Upper lobe of left lung (tissue), 6 donors: ENCODE measurements around the gene FNDC3B. TPM values are rescaled to one million over a fixed set of nuclear protein-coding genes. Genes with fewer than 3 reads are reported as not detected.

ENCODE experiments used
- ATAC-seq, 2 donors: fragments of 200-7000 bp; cut with Tn5 transposase; one replicate each; pipeline ENCODE4 v1.9.1; 2022; ENCODE audit warnings: mild to moderate bottlenecking in 2 of 2, moderate library complexity in 2 of 2; ENCODE audit not compliant: low FRiP score in 2 of 2
- DNase-seq, 2 donors: peaks; one replicate each; pipeline ENCODE4 v3.0.0-alpha.2; 2019 to 2020
- H3K27ac ChIP-seq, 4 donors: fragments of 200-600 bp; sonication (generic); one replicate each; pipeline ENCODE4 v1.5.1; 2016 to 2019
- H3K27me3 ChIP-seq, 4 donors: fragments of 200-600 bp; sonication (generic); one replicate each; pipeline ENCODE4 v1.5.1; 2017 to 2019
- H3K36me3 ChIP-seq, 4 donors: fragments of 200-600 bp; sonication (generic); one replicate each; pipeline ENCODE4 v1.5.1; 2016 to 2019
- H3K4me1 ChIP-seq, 4 donors: fragments of 200-600 bp; sonication (generic); one replicate each; pipeline ENCODE4 v1.5.1; 2018 to 2019
- H3K4me3 ChIP-seq, 4 donors: fragments of 200-600 bp; sonication (generic); one replicate each; pipeline ENCODE4 v1.5.1; 2017 to 2019; ENCODE audit warnings: mild to moderate bottlenecking in 2 of 4, moderate library complexity in 1 of 4
- H3K9me3 ChIP-seq, 4 donors: fragments of 200-600 bp; sonication (generic); one replicate each; pipeline ENCODE4 v1.5.1; 2018 to 2019
- EP300 ChIP-seq, 4 donors: sonication (generic); formaldehyde crosslinking; IDR thresholded peaks; one replicate each; pipeline ENCODE4 v1.5.1; 2017; ENCODE audit warnings: antibody characterized with exemption in 4 of 4, control low read depth in 2 of 4
- POLR2A ChIP-seq, 4 donors: fragments of 450-650 bp; IDR thresholded peaks; one replicate each; pipeline ENCODE4 v1.5.1; 2016 to 2017; ENCODE audit warnings: antibody characterized with exemption in 4 of 4, mild to moderate bottlenecking in 2 of 4
- POLR2AphosphoS5 ChIP-seq, 2 donors: sonication (generic); formaldehyde crosslinking; IDR thresholded peaks; one replicate each; pipeline ENCODE4 v1.5.1; 2017; ENCODE audit warnings: antibody characterized with exemption in 2 of 2
- WGBS, 2 donors: methylation state at CpG; one replicate each; pipeline ENCODE4 v1.1.5; 2017 to 2018; 5-methylcytosine and 5-hydroxymethylcytosine counted together
- total RNA-seq, 6 donors: library from RNA; depleted of rRNA in 4 of 6; stranded (reverse); fragments of >200 nt in 4 of 6; gene quantifications; one replicate each; pipeline versions ENCODE4 v1.1.0 to v1.2.1, GENCODE V29; 2016 to 2021
- TF ChIP-seq, protein P1 (sequence below), 6 experiments: fragments of 450-650 bp in 4 of 6; fragments of 200-600 bp in 2 of 6; sonication (generic) in 2 of 6; IDR thresholded peaks; one replicate each; pipeline ENCODE4 v1.5.1; 2016 to 2019; ENCODE audit warnings: antibody characterized with exemption in 6 of 6
- donor health status: DM: no; HTN: no; CAD: no; lungs with moderate emphysema.
- donor health status: DM: no; HTN: yes; CAD: no; lungs with severe emphysema.

FNDC3B gene
- total RNA-seq, 6 donors from 2014 or later, result 73.3 to 167 (median 119) TPM

DNA sequence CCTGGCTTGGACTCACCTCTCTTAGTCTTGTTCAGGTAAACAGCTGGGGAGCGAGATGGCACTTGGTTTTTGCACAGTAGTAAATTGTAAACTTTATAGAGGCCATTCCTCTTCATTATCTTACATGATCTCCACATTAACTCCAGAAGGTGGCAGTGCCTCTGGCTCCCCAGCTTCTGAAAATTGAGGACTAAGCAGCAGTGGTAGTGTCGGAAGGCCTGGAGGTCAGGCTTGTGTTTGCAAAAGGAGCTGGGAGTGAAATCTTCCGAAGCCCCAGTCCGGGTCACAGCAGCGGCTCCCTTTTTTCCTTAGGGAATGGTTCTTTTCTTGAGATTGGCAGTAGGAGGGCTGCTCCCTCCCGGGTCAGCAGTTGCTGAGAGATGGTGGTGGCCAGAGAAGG is 85.7 kb downstream of the FNDC3B start:
- Histone ChIP-seq H3K27me3 (no peaks in the 10 kb centered on the region), H3K27ac (peak overlapping the region; percentile 37 to 82 (median 54)), H3K4me3 (no peak overlapping the region), H3K36me3 (peaks cover 0 to 7% (median 0%) of the 10 kb centered on the region in 4 donors), H3K4me1 (peaks cover 46 to 60% (median 57%) of the 10 kb centered on the region in 4 donors), H3K9me3 (no peaks in the 10 kb centered on the region)
- 92 to 97% methylated on average over 6 of the region's 6 CpGs for WGBS, 2 donors
- TF ChIP-seq POLR2AphosphoS5 (IDR thresholded peaks at IDR 0.05), result no peak
- no peak for TF ChIP-seq POLR2A (IDR thresholded peaks at IDR 0.05)
- TF ChIP-seq, protein P1, sequence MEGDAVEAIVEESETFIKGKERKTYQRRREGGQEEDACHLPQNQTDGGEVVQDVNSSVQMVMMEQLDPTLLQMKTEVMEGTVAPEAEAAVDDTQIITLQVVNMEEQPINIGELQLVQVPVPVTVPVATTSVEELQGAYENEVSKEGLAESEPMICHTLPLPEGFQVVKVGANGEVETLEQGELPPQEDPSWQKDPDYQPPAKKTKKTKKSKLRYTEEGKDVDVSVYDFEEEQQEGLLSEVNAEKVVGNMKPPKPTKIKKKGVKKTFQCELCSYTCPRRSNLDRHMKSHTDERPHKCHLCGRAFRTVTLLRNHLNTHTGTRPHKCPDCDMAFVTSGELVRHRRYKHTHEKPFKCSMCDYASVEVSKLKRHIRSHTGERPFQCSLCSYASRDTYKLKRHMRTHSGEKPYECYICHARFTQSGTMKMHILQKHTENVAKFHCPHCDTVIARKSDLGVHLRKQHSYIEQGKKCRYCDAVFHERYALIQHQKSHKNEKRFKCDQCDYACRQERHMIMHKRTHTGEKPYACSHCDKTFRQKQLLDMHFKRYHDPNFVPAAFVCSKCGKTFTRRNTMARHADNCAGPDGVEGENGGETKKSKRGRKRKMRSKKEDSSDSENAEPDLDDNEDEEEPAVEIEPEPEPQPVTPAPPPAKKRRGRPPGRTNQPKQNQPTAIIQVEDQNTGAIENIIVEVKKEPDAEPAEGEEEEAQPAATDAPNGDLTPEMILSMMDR (IDR thresholded peaks at IDR 0.05), result no peak
- no peak for TF ChIP-seq EP300 (IDR thresholded peaks at IDR 0.05)
- DNase-seq (no peak), ATAC-seq (no peak)

DNA sequence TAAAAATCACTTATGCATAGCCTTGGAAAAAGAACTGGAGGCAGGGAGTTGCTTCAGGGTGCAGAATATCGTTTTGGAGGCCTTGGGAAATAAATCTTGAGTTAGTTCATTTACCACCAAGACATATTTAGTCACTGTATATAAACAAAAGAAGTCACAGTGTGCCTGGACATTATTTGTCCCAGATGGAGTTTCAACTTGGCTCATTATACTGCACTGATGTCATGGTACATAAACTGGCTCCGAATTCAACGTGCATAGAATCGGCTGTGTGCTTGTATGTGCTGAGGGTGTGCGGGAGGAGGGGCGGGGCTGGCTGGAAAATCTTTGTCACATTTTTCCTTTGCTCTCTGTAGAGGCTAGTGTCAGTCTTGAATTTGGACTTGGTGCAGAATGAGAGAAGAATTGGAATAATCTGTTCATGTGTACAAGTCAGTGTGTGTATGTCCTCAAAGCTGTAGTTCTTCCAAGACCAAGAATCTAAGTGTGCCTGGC is 86.6 kb downstream of the FNDC3B start:
- WGBS, 2 donors, result 21 to 39% methylated on average over 6 of the region's 6 CpGs
- DNase-seq, result no peak
- H3K9me3 ChIP-seq, result no peaks in the 10 kb centered on the region
- peaks cover 0 to 7% (median 0%) of the 10 kb centered on the region in 4 donors for H3K36me3 ChIP-seq
- H3K4me3 ChIP-seq, result no peak overlapping the region
- H3K27me3 ChIP-seq, result no peaks in the 10 kb centered on the region
- H3K4me1 ChIP-seq, result peaks cover 56 to 70% (median 61%) of the 10 kb centered on the region in 4 donors
- peak; percentile 53 to 67 for TF ChIP-seq POLR2AphosphoS5 (IDR thresholded peaks at IDR 0.05)
- TF ChIP-seq POLR2A (IDR thresholded peaks at IDR 0.05), result no peak
- peak in 1 of 4 donors; percentile 2 for TF ChIP-seq EP300 (IDR thresholded peaks at IDR 0.05)
- H3K27ac ChIP-seq, result peak overlapping the region in 3 of 4 donors; percentile 45 to 83 (median 82)
- ATAC-seq, result peak; percentile 75 to 81

DNA sequence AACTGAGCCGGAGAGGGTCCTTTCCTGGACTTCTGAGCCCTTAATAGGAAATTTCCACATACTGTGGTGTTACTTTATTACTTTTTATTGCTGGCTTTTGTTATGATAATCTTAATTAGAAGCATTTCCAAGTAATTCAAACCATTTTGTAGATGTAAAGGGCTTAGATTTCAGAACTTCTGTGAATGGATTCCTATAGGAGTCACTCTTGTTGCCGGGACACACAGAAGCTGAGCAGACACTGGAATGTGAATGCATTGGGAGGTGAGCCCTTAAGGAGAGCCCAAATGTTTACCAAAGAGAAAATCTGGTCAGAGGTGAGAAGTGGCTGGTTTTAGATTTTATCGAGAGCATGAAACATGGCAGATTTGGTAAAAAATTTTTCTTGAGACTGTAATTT is 87.4 kb downstream of the FNDC3B start:
- Histone ChIP-seq H3K4me1 (peaks cover 56 to 72% (median 66%) of the 10 kb centered on the region in 4 donors), H3K4me3 (no peak overlapping the region)
- WGBS, 2 donors, result 50 to 60% methylated on average over 3 of the region's 3 CpGs

DNA sequence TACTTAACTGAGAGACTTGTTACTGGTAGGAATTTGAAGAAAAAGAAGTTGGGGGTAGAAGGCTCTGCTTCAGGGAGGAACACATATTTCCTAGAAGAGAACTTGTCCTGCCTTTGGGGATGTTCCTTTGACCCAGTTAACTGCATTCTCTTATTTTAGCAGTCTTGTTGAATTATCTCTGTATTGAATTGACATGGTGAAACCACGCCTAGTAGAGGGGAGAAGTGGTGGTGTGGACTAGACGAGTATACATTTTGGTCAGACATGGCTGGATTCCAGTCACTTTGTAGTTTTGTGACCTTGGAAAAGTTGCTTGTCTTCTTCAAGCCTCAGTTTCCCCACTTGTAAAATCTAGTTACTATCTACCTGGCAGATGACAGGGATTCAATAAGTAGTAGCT is 87.8 kb downstream of the FNDC3B start:
- Histone ChIP-seq H3K9me3 (no peaks in the 10 kb centered on the region), H3K4me1 (peaks cover 56 to 76% (median 70%) of the 10 kb centered on the region in 4 donors), H3K27me3 (no peaks in the 10 kb centered on the region), H3K36me3 (peaks cover 0 to 7% (median 0%) of the 10 kb centered on the region in 4 donors), H3K4me3 (no peak overlapping the region), H3K27ac (peak overlapping the region; percentile 45 to 84 (median 82))
- TF ChIP-seq POLR2A (IDR thresholded peaks at IDR 0.05), result no peak
- ATAC-seq (no peak), DNase-seq (no peak)
- WGBS, 2 donors, result 62 to 83% methylated on average over 2 of the region's 2 CpGs

More for the DNA sequence above, 87.4 kb downstream of the FNDC3B start:
- H3K36me3 ChIP-seq, result peaks cover 0 to 7% (median 0%) of the 10 kb centered on the region in 4 donors
- no peaks in the 10 kb centered on the region for H3K27me3 ChIP-seq
- H3K9me3 ChIP-seq, result no peaks in the 10 kb centered on the region
- H3K27ac ChIP-seq, result peak overlapping the region; percentile 45 to 84 (median 82)
- ATAC-seq (no peak), DNase-seq (no peak)
- no peak for TF ChIP-seq POLR2AphosphoS5 (IDR thresholded peaks at IDR 0.05)
- no peak for TF ChIP-seq EP300 (IDR thresholded peaks at IDR 0.05)
- TF ChIP-seq, protein P1 (IDR thresholded peaks at IDR 0.05), result no peak

DNA sequence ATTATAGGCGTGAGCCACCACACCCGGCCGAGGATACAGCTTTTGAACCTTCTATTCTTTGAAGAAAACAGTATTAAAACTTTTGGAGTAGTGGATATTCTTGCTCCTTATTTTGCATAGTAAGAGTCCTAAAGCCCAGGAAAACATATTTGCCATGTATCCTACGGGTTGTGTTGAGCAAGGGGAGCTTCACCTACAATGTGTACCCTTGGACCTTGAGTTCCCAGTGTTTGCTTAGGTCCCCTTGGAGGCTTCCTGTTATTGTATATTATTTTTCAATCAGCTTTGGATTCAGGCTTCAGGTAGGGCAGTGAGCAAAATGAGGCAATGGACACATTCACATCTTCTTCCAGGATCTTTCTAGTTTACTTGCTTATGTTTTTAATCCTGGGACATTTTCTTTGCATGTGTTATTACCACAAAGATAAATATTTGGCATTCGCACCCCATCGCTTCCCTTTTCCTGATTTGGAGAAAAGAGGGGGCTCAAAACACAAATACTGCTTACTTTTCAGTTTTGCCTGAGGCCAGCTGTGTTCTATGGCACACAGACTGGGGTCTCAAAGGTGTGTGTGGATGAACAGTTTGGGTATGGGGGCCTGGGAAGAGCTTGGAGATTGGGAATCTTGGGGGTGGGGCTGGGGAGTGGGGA is 88.7 kb downstream of the FNDC3B start:
- DNase-seq, result no peak
- ATAC-seq, result no peak
- Histone ChIP-seq H3K27me3 (no peaks in the 10 kb centered on the region), H3K36me3 (peaks cover 0 to 4% (median 0%) of the 10 kb centered on the region in 4 donors), H3K4me3 (no peak overlapping the region), H3K27ac (peak overlapping the region in 3 of 4 donors; percentile 82 to 84 (median 83)), H3K9me3 (no peaks in the 10 kb centered on the region), H3K4me1 (peaks cover 58 to 84% (median 78%) of the 10 kb centered on the region in 4 donors)
- TF ChIP-seq, protein P1 (IDR thresholded peaks at IDR 0.05), result no peak
- TF ChIP-seq POLR2AphosphoS5 (IDR thresholded peaks at IDR 0.05) (no peak), EP300 (IDR thresholded peaks at IDR 0.05) (no peak), POLR2A (IDR thresholded peaks at IDR 0.05) (no peak)
- WGBS, 2 donors, result 83 to 86% methylated on average over 6 of the region's 6 CpGs
